OCI-LY1 (cell line): ENCODE results near the gene PKP3.

Experiments
- H2AFZ ChIP-seq: fragments of 200-600 bp; sonication (generic), shearing (Covaris generic); 2 replicates; pipeline ENCODE4 v1.6.0; 2014; ENCODE audit warnings: antibody characterized with exemption, mild to moderate bottlenecking, low read length
- H3F3A ChIP-seq: fragments of 200-600 bp; sonication (generic), shearing (Covaris generic); 2 replicates; pipeline ENCODE4 v1.6.0; 2014; ENCODE audit warnings: mild to moderate bottlenecking, antibody characterized with exemption, low read length, moderate library complexity; ENCODE audit not compliant: insufficient read depth
- H3K27ac ChIP-seq: fragments of 200-600 bp; sonication (generic); 2 replicates; pipeline ENCODE4 v1.5.1; 2014; ENCODE audit warnings: low read length, mixed run types, mild to moderate bottlenecking, low read depth; ENCODE audit not compliant: poor library complexity, severe bottlenecking
- H3K27me3 ChIP-seq: fragments of 200-600 bp; sonication (generic); 2 replicates; pipeline ENCODE4 v1.6.0; 2014; ENCODE audit warnings: antibody characterized with exemption, mild to moderate bottlenecking, low read length, moderate library complexity; ENCODE audit not compliant: insufficient read depth
- H3K36me3 ChIP-seq: fragments of 200-600 bp; sonication (generic); 2 replicates; pipeline ENCODE4 v1.6.1; 2014; ENCODE audit warnings: mild to moderate bottlenecking, antibody characterized with exemption, low read length, moderate library complexity, mixed read lengths; ENCODE audit not compliant: insufficient read depth
- H3K4me1 ChIP-seq: fragments of 200-600 bp; sonication (generic); 2 replicates; pipeline ENCODE4 v1.5.1; 2014; ENCODE audit warnings: mild to moderate bottlenecking, low read length, moderate library complexity; ENCODE audit not compliant: insufficient read depth, severe bottlenecking
- H3K4me2 ChIP-seq: fragments of 200-600 bp; sonication (generic), shearing (Covaris generic); 2 replicates; pipeline ENCODE4 v1.6.1; 2014; ENCODE audit warnings: low read length
- H3K4me3 ChIP-seq: fragments of 200-600 bp; sonication (generic); 2 replicates; pipeline ENCODE4 v1.5.1; 2014; ENCODE audit warnings: low read length, low read depth, mild to moderate bottlenecking, mixed read lengths; ENCODE audit not compliant: poor library complexity, severe bottlenecking
- H3K79me2 ChIP-seq: fragments of 200-600 bp; shearing (Covaris generic); 2 replicates; pipeline ENCODE4 v1.6.1; 2016; ENCODE audit warnings: mixed run types, low read length, mixed read lengths; ENCODE audit not compliant: insufficient read depth
- H3K9ac ChIP-seq: fragments of 200-600 bp; sonication (generic), shearing (Covaris generic); 2 replicates; pipeline ENCODE4 v1.6.1; 2014; ENCODE audit warnings: mild to moderate bottlenecking, low read length, mixed read lengths
- H3K9me2 ChIP-seq: fragments of 200-600 bp; sonication (generic), shearing (Covaris generic); 2 replicates; pipeline ENCODE4 v1.6.1; 2014; ENCODE audit warnings: low read depth, mild to moderate bottlenecking, low read length, mixed read lengths
- H3K9me3 ChIP-seq: fragments of 200-600 bp; shearing (Covaris generic); 2 replicates; pipeline ENCODE4 v1.6.1; 2014; ENCODE audit warnings: low read length, mixed read lengths
- H4K20me1 ChIP-seq: fragments of 200-600 bp; sonication (generic), shearing (Covaris generic); 2 replicates; pipeline ENCODE4 v1.6.0; 2016; ENCODE audit warnings: mild to moderate bottlenecking, low read length; ENCODE audit not compliant: insufficient read depth
- CTCF ChIP-seq: fragments of 200-600 bp; sonication (generic), shearing (Covaris generic); IDR thresholded peaks from 2 replicates; pipeline ENCODE4 v1.5.1; 2017; ENCODE audit warnings: mild to moderate bottlenecking, antibody characterized with exemption, low read length, moderate library complexity, mixed read lengths
- EZH2 ChIP-seq: fragments of 200-600 bp; sonication (generic), shearing (Covaris generic); IDR thresholded peaks from 2 replicates; pipeline ENCODE4 v1.8.0; 2017; ENCODE audit warnings: borderline replicate concordance, mixed run types, mild to moderate bottlenecking, antibody characterized with exemption, low read length, moderate library complexity, mixed read lengths

Gene PKP3

GRCh38 chr11:376531-377173 lies 17.4 kb upstream of the PKP3 start:
- Histone ChIP-seq H3K79me2 (no peaks in the 10 kb centered on the region), H3K9me3 (no peaks in the 10 kb centered on the region), H3K27ac (no peak overlapping the region), H2AFZ (no peak overlapping the region), H3K36me3 (no peaks in the 10 kb centered on the region), H3K4me2 (no peak overlapping the region), H4K20me1 (no peaks in the 10 kb centered on the region), H3F3A (no peaks in the 10 kb centered on the region), H3K9ac (no peak overlapping the region), H3K4me1 (no peaks in the 10 kb centered on the region), H3K9me2 (no peaks in the 10 kb centered on the region), H3K27me3 (no peaks in the 10 kb centered on the region), H3K4me3 (no peak overlapping the region)
- TF ChIP-seq CTCF = no peak
- no peak for TF ChIP-seq EZH2

- no peaks in the 10 kb centered on the region for H3K9me2 ChIP-seq
- H3K36me3 ChIP-seq = no peaks in the 10 kb centered on the region
- H3K4me2 ChIP-seq = no peak overlapping the region
- no peaks in the 10 kb centered on the region for H3F3A ChIP-seq
- H3K27me3 ChIP-seq = no peaks in the 10 kb centered on the region
- no peak overlapping the region for H3K9ac ChIP-seq
- TF ChIP-seq CTCF (no peak), EZH2 (no peak)
- no peaks in the 10 kb centered on the region for H3K79me2 ChIP-seq
- H2AFZ ChIP-seq = no peak overlapping the region
- no peaks in the 10 kb centered on the region for H3K4me1 ChIP-seq
- no peaks in the 10 kb centered on the region for H3K9me3 ChIP-seq
- no peak overlapping the region for H3K27ac ChIP-seq
- no peak overlapping the region for H3K4me3 ChIP-seq
- no peaks in the 10 kb centered on the region for H4K20me1 ChIP-seq
These were observed 16.7 kb upstream of the PKP3 start for GRCh38 chr11:377174-377865.

- Histone ChIP-seq H3K27me3 (no peaks in the 10 kb centered on the region), H2AFZ (no peak overlapping the region), H3K27ac (no peak overlapping the region), H3K9ac (no peak overlapping the region), H3K4me1 (no peaks in the 10 kb centered on the region), H3K4me2 (no peak overlapping the region), H3K36me3 (no peaks in the 10 kb centered on the region), H3K4me3 (no peak overlapping the region), H4K20me1 (no peaks in the 10 kb centered on the region), H3K9me3 (no peaks in the 10 kb centered on the region), H3K79me2 (no peaks in the 10 kb centered on the region), H3F3A (no peaks in the 10 kb centered on the region), H3K9me2 (no peaks in the 10 kb centered on the region)
- TF ChIP-seq EZH2 = no peak
- no peak for TF ChIP-seq CTCF
These were observed 16.0 kb upstream of the PKP3 start for GRCh38 chr11:377883-378500.
